ENCODE measurements around the gene GALNT12. TPM values are rescaled to one million over a fixed set of nuclear protein-coding genes. Genes with fewer than 3 reads are reported as not detected.

The GALNT12 gene
- total RNA-seq, 6 donors from 2014 or later = 18.2 to 89.1 (median 30.0) TPM

GRCh38 chr9:98775831-98776441 is 31.5 kb upstream of the GALNT12 start:
- no peak overlapping the region for H3K27ac ChIP-seq
- H3K4me3 ChIP-seq = no peak overlapping the region
- DNase-seq (no peak), ATAC-seq (ENCODE audit: low FRiP score in 2 of 2) (peak in 1 of 2 donors; percentile 60)
- H3K4me1 ChIP-seq = peaks cover 0 to 9% (median 0%) of the 10 kb centered on the region in 4 donors
- 43 to 63% methylated on average over 5 to 8 of the region's 8 CpGs for whole genome bisulfite sequencing, 2 donors
- TF ChIP-seq CTCF (IDR thresholded peaks at IDR 0.05) = peak; percentile 19 to 63 (median 39)
- no peak for TF ChIP-seq POLR2A (IDR thresholded peaks at IDR 0.05)
- no peaks in the 10 kb centered on the region for H3K27me3 ChIP-seq
- H3K36me3 ChIP-seq = peaks cover 9 to 41% (median 25%) of the 10 kb centered on the region in 4 donors
- no peaks in the 10 kb centered on the region for H3K9me3 ChIP-seq

- WGBS, 2 donors = 95 to 97% methylated on average over 4 of the region's 4 CpGs
- H3K36me3 ChIP-seq = peaks cover 0 to 27% (median 12%) of the 10 kb centered on the region in 4 donors
- no peaks in the 10 kb centered on the region for H3K9me3 ChIP-seq
- ATAC-seq (ENCODE audit: low FRiP score in 2 of 2) (no peak), DNase-seq (no peak)
- H3K4me3 ChIP-seq = no peak overlapping the region
- no peaks in the 10 kb centered on the region for H3K27me3 ChIP-seq
- peaks cover 0 to 11% (median 5%) of the 10 kb centered on the region in 4 donors for H3K4me1 ChIP-seq
- no peak overlapping the region for H3K27ac ChIP-seq
- no peak for TF ChIP-seq POLR2AphosphoS5 (IDR thresholded peaks at IDR 0.05)
- no peak for TF ChIP-seq EP300 (IDR thresholded peaks at IDR 0.05)
- no peak for TF ChIP-seq POLR2A (IDR thresholded peaks at IDR 0.05)
- TF ChIP-seq CTCF (IDR thresholded peaks at IDR 0.05) = no peak
These were observed 29.9 kb upstream of the GALNT12 start for GRCh38 chr9:98777618-98778017.

- TF ChIP-seq POLR2AphosphoS5 (IDR thresholded peaks at IDR 0.05) (no peak), POLR2A (IDR thresholded peaks at IDR 0.05) (no peak), CTCF (IDR thresholded peaks at IDR 0.05) (no peak), EP300 (IDR thresholded peaks at IDR 0.05) (no peak)
- no peak for DNase-seq
- 95 to 96% methylated on average over 8 of the region's 8 CpGs for WGBS, 2 donors
- Histone ChIP-seq H3K4me1 (peaks cover 0 to 11% (median 5%) of the 10 kb centered on the region in 4 donors), H3K4me3 (no peak overlapping the region), H3K36me3 (peaks cover 0 to 26% (median 6%) of the 10 kb centered on the region in 4 donors), H3K9me3 (no peaks in the 10 kb centered on the region), H3K27ac (peak overlapping the region in 1 of 4 donors; percentile 40), H3K27me3 (no peaks in the 10 kb centered on the region)
- no peak for ATAC-seq (ENCODE audit: low FRiP score in 2 of 2)
These were observed 29.2 kb upstream of the GALNT12 start for GRCh38 chr9:98778251-98778650.

- Histone ChIP-seq H3K4me3 (no peak overlapping the region), H3K27me3 (no peaks in the 10 kb centered on the region), H3K27ac (peak overlapping the region in 1 of 4 donors; percentile 40), H3K4me1 (peaks cover 0 to 11% (median 5%) of the 10 kb centered on the region in 4 donors), H3K36me3 (peaks cover 0 to 25% (median 6%) of the 10 kb centered on the region in 4 donors), H3K9me3 (no peaks in the 10 kb centered on the region)
- peak in 1 of 2 donors; percentile 60 for DNase-seq
- 66 to 69% methylated on average over 8 of the region's 8 CpGs for WGBS, 2 donors
- peak in 1 of 2 donors; percentile 57 for ATAC-seq (ENCODE audit: low FRiP score in 2 of 2)
- TF ChIP-seq POLR2AphosphoS5 (IDR thresholded peaks at IDR 0.05) (no peak), CTCF (IDR thresholded peaks at IDR 0.05) (peak in 1 of 6 experiments; percentile 12), EP300 (IDR thresholded peaks at IDR 0.05) (no peak)
These were observed 28.5 kb upstream of the GALNT12 start for GRCh38 chr9:98778711-98779530.

Measured in upper lobe of left lung (tissue), 6 donors.